Mucosa of stomach (tissue), 1 donor: ENCODE results near the gene GP5.

Experiments used
- H3K27me3 ChIP-seq: one replicate; pipeline ENCODE4 v1.7.0; 2013; ENCODE audit warnings: mild to moderate bottlenecking, low read length; ENCODE audit not compliant: control insufficient read depth, insufficient read depth
- H3K36me3 ChIP-seq: one replicate; pipeline ENCODE4 v1.7.0; 2013; ENCODE audit warnings: low read length; ENCODE audit not compliant: control insufficient read depth, insufficient read depth
- H3K4me1 ChIP-seq: one replicate; pipeline ENCODE4 v1.7.0; 2013; ENCODE audit warnings: mild to moderate bottlenecking, low read length; ENCODE audit not compliant: control insufficient read depth, insufficient read depth
- H3K4me3 ChIP-seq: one replicate; pipeline ENCODE4 v1.7.0; 2013; ENCODE audit warnings: low read length
- H3K9ac ChIP-seq: one replicate; pipeline ENCODE4 v1.7.0; 2013; ENCODE audit warnings: mild to moderate bottlenecking, low read length, moderate library complexity
- H3K9me3 ChIP-seq: one replicate; pipeline ENCODE4 v1.7.0; 2013; ENCODE audit warnings: mild to moderate bottlenecking, low read length, moderate library complexity; ENCODE audit not compliant: control insufficient read depth
- donor health status: Pancreatic carcinoma.

GP5 gene

DNA sequence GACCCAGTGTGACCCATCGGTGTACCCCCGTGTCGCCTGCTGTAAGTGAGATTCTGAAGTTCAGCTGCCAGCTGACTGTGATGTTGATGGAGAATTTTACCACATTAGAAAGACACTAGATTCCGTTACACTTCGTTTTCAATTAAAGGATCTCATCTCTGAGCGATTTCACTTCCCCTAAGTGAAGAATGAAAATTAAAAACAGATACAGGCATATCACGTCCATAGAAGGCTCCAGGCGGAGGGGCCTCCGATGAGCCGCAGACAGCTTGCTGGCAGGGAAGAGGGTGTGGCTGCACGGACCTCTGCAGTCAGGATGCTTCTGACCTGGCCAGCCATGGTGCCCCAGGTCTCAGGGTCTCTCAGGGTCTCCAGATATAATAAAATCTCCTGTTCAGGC lies 41.4 kb downstream of the GP5 start:
- Histone ChIP-seq H3K4me1 (no peaks in the 10 kb centered on the region), H3K27me3 (peaks cover 6% of the 10 kb centered on the region), H3K4me3 (no peak overlapping the region), H3K9ac (no peak overlapping the region), H3K36me3 (no peaks in the 10 kb centered on the region), H3K9me3 (no peaks in the 10 kb centered on the region)

DNA sequence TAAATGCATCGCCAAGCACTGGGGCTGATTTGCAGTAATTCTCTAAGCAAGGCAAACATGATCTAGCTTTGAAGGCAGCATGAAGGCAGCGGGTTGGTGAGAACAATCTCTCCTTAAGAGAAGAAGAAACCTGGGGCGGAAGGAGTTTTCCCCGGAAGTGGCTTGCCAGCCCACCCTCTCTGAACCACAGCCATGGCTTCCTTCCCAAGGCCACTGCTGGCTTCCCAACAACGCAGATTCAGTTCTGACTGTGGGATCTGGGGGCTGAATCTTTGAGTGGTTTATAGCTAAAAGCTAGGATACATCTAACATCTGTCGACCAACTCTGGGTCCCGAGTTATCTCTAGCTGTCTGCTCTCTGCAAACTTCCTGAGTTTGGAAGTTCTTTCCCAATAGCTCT lies 43.7 kb downstream of the GP5 start:
- H3K36me3 ChIP-seq = no peaks in the 10 kb centered on the region
- no peak overlapping the region for H3K9ac ChIP-seq
- no peak overlapping the region for H3K4me3 ChIP-seq
- H3K9me3 ChIP-seq = no peaks in the 10 kb centered on the region
- peaks cover 6% of the 10 kb centered on the region for H3K27me3 ChIP-seq
- no peaks in the 10 kb centered on the region for H3K4me1 ChIP-seq

DNA sequence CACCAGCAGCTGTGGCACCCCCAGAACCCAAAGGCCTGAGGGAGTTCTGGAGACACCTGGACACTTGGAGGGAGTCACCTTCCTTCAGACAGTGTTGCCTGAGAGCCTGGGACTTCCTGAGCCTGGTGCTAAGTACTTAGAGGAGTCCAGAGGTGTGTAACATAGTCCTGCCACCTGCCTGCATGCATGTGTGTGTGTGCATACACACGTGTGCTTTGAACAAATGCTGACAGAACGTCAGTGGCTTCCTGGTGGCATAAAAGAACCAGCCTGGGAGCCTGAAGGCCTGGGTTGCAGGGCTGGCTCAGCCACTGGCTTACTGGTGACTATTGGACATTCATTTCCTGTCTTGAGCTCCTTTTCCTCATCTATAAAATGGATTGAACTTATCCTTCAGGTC lies 44.8 kb downstream of the GP5 start:
- Histone ChIP-seq H3K36me3 (no peaks in the 10 kb centered on the region), H3K9me3 (no peaks in the 10 kb centered on the region), H3K4me3 (no peak overlapping the region), H3K27me3 (peaks cover under 1% of the 10 kb centered on the region), H3K9ac (no peak overlapping the region), H3K4me1 (no peaks in the 10 kb centered on the region)

DNA sequence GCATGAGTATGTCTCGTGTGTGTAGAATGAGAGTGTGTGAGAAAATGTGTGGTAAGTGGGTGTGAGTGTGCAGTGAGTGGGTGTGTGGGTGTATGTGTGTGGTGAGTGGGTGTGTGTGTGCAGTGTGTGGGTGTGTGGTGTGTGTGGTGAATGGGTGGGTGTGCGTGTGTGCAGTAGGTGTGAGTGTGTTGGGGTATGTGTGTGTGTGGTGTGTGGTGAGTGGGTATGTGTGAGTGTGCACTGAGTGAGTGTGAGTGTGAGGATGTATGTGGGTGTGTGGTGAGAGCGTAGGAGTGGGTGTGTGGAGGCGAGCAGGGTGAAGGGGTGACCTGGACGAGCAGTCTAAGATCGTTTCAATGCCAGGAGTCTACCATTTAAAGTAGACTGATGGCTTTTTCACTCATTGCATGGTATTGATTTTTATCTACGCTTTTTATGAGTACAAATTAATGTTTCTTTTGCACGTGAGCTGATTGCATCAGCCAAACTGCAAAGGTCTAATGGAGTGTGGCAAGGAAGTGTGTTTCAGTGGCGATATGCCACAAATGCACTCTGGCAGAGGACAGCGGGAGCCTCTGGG lies 46.3 kb downstream of the GP5 start:
- no peak overlapping the region for H3K4me3 ChIP-seq
- no peaks in the 10 kb centered on the region for H3K4me1 ChIP-seq
- H3K36me3 ChIP-seq = no peaks in the 10 kb centered on the region
- H3K9ac ChIP-seq = no peak overlapping the region
- no peaks in the 10 kb centered on the region for H3K9me3 ChIP-seq
- no peaks in the 10 kb centered on the region for H3K27me3 ChIP-seq

DNA sequence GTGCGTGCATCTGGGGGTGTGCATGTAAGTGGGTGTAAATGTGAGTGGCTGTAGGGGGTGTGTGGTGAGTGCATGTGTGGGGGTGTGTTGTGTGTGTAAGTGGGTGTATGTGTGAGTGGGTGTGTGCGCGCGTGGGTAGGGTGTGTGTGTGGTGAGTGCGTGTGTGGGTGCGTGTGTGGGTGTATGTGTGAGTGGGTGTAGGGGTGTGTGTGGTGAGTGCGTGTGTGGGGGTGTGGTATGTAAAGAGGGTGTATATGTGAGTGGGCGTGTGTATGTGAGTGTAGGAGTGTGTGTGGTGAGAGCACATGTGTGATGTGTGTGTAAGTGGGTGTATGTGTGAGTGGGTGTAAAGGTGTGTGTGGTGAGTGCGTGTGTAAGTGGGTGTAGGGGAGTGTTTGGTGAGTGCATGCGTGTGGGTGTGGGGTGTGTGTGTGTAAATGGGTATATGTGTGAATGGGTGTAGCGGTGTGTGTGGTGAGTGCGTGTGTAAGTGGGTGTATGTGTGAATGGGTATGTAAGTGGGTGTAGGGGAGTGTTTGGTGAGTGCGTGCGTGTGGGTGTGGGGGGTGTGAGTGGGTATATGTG lies 47.0 kb downstream of the GP5 start:
- no peaks in the 10 kb centered on the region for H3K9me3 ChIP-seq
- no peak overlapping the region for H3K9ac ChIP-seq
- H3K36me3 ChIP-seq = no peaks in the 10 kb centered on the region
- no peaks in the 10 kb centered on the region for H3K4me1 ChIP-seq
- H3K4me3 ChIP-seq = no peak overlapping the region
- H3K27me3 ChIP-seq = no peaks in the 10 kb centered on the region

DNA sequence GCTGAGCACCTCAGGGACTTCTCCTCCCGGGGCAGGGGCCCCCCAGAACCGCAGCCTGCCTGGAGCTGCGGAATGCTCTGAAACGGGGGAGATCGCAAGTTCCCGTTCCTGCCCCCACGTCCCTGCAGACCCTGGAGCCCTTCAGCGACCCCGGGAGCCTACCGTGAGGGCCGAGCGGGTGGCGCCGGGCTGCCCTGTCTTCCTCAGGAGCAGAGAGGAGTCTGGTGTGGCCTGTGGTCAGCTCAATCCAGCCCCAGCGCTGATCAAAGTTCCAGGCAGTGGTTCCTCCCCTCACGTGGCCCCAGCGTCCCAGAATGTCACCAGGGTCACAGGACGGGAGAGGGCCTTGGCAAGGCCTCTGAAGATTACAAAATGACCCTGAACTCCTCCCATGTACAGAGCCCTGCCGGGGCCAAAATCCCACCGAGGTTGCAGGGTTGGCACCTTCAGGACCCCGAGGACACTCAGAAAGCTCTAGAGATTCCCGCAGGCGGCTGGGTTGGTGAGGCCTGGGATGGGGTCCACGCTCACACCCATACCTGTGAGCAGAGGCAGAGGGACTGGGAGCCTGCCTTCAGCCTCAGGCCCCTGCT lies 47.9 kb downstream of the GP5 start, which contains the start of gene CPN2:
Gene CPN2, minus strand, starts transcription at position 249 of the 593 bp plus-strand sequence. CDS start 8,626 bp downstream, outside the sequence.
- Histone ChIP-seq H3K4me3 (no peak within 1 kb of the TSS), H3K9ac (no peak within 1 kb of the TSS), H3K36me3 (no peaks in the 10 kb centered on the region), H3K4me1 (no peaks in the 10 kb centered on the region), H3K27me3 (no peaks in the 10 kb centered on the region), H3K9me3 (no peaks in the 10 kb centered on the region)

DNA sequence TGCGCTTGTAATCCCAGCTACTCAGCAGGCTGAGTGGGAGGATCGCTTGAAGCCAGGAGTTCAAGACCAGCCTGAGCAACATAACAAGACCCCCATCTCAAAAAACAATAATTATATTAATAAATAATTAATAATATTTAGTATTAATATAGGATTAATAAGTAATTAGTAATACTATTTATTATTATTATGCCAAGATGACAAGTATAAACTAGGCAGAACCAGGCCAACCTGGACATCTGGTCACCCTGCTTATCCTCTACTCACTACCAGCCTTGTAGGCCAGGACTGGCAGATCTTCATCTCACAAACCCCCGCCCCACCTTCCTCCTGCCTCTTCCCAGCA lies 48.4 kb downstream of the GP5 start:
- Histone ChIP-seq H3K4me1 (no peaks in the 10 kb centered on the region), H3K27me3 (no peaks in the 10 kb centered on the region), H3K9me3 (no peaks in the 10 kb centered on the region), H3K9ac (no peak overlapping the region), H3K36me3 (no peaks in the 10 kb centered on the region), H3K4me3 (no peak overlapping the region)

DNA sequence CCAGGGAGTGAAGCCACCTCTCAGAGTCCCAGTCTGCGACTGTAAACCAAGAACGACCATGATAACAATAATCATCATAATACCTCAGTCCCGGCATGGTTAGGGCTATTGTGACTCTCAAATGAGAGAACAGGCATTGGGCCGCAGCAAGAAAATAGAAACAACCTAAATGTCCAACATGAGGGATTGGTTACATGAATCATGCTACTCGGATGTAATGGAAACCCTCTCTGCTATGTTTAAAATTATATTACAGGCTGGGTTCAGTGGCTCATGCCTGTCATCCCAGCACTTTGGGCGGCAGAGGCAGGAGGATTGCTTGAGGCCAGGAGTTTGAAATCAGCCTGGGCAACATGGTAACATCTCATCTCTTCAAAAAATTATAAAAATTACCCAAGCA lies 50.7 kb downstream of the GP5 start:
- no peaks in the 10 kb centered on the region for H3K9me3 ChIP-seq

DNA sequence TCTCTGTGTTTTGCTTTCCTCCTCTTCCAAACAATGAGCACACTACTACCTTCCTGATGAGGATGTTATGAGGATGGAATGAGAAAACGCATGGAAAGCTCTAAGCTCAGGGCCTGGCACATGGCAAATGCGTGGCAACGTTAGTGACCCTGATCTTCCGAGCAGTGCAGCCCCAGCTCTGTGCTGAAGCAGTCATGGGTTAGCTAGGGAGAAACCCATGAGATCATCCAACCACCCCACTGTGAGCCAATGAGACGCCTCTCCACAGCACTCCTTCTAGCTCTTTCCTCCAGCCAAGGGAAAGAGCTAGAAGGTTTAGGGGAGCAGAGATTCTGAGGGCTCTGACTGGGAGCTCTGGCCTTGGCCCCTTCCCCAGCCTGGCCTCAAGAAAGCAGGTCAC lies 52.4 kb downstream of the GP5 start:
- H3K9me3 ChIP-seq = no peaks in the 10 kb centered on the region
- H3K4me3 ChIP-seq = no peak overlapping the region
- no peaks in the 10 kb centered on the region for H3K4me1 ChIP-seq
- H3K36me3 ChIP-seq = no peaks in the 10 kb centered on the region
- peaks cover 4% of the 10 kb centered on the region for H3K27me3 ChIP-seq
- H3K9ac ChIP-seq = no peak overlapping the region

More for the DNA sequence above, 50.7 kb downstream of the GP5 start:
- H3K4me3 ChIP-seq = no peak overlapping the region
- H3K4me1 ChIP-seq = no peaks in the 10 kb centered on the region
- peaks cover 4% of the 10 kb centered on the region for H3K27me3 ChIP-seq
- no peak overlapping the region for H3K9ac ChIP-seq
- H3K36me3 ChIP-seq = no peaks in the 10 kb centered on the region

DNA sequence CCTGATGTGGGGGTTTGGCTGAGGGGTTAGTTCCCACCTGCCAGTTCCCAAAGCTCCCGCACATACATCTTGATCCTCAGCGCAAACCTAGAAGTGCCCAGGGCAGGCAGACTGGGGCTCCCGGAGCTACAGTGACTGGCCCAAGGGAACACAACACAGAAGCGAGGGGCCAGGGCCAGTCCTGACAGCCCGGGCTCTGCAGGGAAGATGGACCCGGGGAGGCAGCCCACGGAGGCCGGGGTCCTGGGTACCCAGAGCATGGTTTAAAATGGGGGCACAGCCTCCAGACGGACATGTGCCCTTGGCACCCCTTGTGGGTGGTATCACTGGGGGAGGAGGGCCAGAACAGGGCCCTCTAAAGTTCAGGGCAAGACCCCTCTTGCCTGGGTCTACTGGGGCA lies 53.0 kb downstream of the GP5 start:
- no peak overlapping the region for H3K4me3 ChIP-seq
- peaks cover 4% of the 10 kb centered on the region for H3K27me3 ChIP-seq
- H3K36me3 ChIP-seq = no peaks in the 10 kb centered on the region

More for the DNA sequence above, 53.0 kb downstream of the GP5 start:
- Histone ChIP-seq H3K4me1 (no peaks in the 10 kb centered on the region), H3K9ac (no peak overlapping the region), H3K9me3 (no peaks in the 10 kb centered on the region)
